GM04503 (cell line): ENCODE results near the gene SHMT1.

Experiments
- DNase-seq: peaks from one replicate; pipeline ENCODE4 v3.0.0-alpha.2; 2012; ENCODE audit warnings: low read depth

The SHMT1 gene

DNA sequence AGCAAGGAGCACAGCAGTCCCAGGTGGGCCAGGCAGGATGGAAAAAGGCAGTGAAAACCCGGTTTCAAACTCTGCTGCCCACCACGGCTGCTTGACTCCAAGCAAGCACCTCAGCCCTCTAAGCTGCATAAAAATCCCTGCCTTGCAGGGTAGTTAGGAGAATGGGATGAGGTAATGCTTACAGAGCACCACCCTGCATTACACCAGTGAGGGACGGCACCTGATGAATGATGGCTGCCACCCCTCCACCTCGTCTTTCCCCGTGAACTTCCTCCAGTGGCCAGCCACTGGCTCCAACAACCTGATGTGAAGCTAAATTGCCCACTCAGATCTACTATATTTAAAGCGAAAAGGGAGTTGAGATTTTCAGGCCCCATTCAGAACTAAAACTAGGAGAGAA, 81.6 kb downstream of the SHMT1 start:
- DNase-seq: no peak

DNA sequence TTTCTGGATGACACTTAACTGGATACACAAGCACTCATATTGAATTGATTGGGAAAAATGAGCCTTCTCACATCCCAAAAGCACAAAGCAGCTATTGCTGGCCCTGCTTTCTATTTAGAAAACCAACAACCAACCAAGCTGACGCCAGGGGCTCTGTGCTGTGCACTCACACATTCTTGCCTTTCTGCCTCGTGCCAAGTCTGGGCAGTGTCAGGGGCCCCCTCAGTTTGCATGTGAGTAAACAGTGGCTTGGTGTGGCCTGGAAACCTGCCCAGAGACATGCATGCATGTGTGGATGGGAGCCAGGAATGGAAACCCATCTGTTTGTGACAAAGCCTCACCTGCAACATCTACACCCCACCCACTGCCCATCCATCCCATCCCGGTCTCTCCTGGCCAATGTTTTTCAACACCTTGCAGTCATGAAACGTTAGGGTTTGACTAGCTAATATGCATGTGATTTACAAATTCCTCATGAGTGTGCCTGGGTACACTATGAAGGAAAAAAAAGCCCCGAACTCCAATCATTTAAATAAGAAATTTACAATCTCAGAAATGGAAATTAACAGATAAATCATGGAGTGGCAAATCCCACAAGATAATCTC, 82.5 kb downstream of the SHMT1 start:
- DNase-seq: no peak

- DNase-seq: no peak
These were observed 83.1 kb downstream of the SHMT1 start for GRCh38 chr17:18280249-18280648.

DNA sequence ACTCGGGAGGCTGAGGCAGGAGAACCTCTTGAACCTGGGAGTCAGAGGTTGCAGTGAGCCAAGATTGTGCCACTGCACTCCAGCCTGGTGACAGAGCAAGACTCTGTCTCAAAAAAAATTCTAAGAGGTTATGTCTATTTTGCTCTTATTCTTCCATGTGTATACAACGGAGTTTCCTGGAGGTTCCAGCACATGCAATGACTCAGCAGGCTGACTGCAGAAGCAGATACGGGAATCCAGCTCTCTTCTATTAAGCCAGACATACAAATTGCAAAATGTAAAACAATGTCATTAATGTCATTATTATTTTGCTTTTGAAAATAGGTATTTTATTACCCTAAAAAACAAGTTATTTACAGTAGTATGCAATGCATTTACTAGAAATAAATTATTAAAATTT, 84.5 kb downstream of the SHMT1 start:
- DNase-seq: no peak
